ENCODE measurements around the gene UBE3B.

The UBE3B gene

GRCh38 chr12:109567967-109568366 lies 90.5 kb downstream of the UBE3B start:
- ATAC-seq: no peak

GRCh38 chr12:109568486-109568885 lies 91.1 kb downstream of the UBE3B start:
- ATAC-seq: no peak
- TF ChIP-seq ISL1 (CRISPR knock-in tag; IDR thresholded peaks at IDR 0.05): no peak
- TF ChIP-seq SNAI2 (CRISPR knock-in tag; IDR thresholded peaks at IDR 0.05): no peak
- TF ChIP-seq TCF4 (CRISPR knock-in tag; IDR thresholded peaks at IDR 0.05; ENCODE audit: borderline replicate concordance): no peak
- no peak for TF ChIP-seq GLIS3 (CRISPR knock-in tag; IDR thresholded peaks at IDR 0.05)
- TF ChIP-seq PPARA (CRISPR knock-in tag; IDR thresholded peaks at IDR 0.05; ENCODE audit: borderline replicate concordance): no peak
- no peak for TF ChIP-seq CSRNP3 (CRISPR knock-in tag; IDR thresholded peaks at IDR 0.05)
- TF ChIP-seq CSDC2 (CRISPR knock-in tag; IDR thresholded peaks at IDR 0.05): no peak
- no peak for TF ChIP-seq PATZ1 (CRISPR knock-in tag; IDR thresholded peaks at IDR 0.05; ENCODE audit: borderline replicate concordance)
- TF ChIP-seq RARB (CRISPR knock-in tag; IDR thresholded peaks at IDR 0.05): no peak
- TF ChIP-seq TOX (CRISPR knock-in tag; IDR thresholded peaks at IDR 0.05; ENCODE audit: borderline replicate concordance): no peak

More at GRCh38 chr12:109567967-109568366, 90.5 kb downstream of the UBE3B start:
- no peak for TF ChIP-seq CREB5 (CRISPR knock-in tag; IDR thresholded peaks at IDR 0.05; ENCODE audit: low read depth)
- no peak for TF ChIP-seq CSDC2 (CRISPR knock-in tag; IDR thresholded peaks at IDR 0.05)
- TF ChIP-seq ARNTL (CRISPR knock-in tag; IDR thresholded peaks at IDR 0.05; ENCODE audit: borderline replicate concordance, low read depth): no peak
- TF ChIP-seq ISL1 (CRISPR knock-in tag; IDR thresholded peaks at IDR 0.05): no peak
- TF ChIP-seq BACH2 (CRISPR knock-in tag; IDR thresholded peaks at IDR 0.05; ENCODE audit: borderline replicate concordance): no peak
- no peak for TF ChIP-seq ZFP3 (CRISPR knock-in tag; IDR thresholded peaks at IDR 0.05)
- no peak for TF ChIP-seq TOX (CRISPR knock-in tag; IDR thresholded peaks at IDR 0.05; ENCODE audit: borderline replicate concordance)
- no peak for TF ChIP-seq SNAI2 (CRISPR knock-in tag; IDR thresholded peaks at IDR 0.05)
- TF ChIP-seq PATZ1 (CRISPR knock-in tag; IDR thresholded peaks at IDR 0.05; ENCODE audit: borderline replicate concordance): no peak
- no peak for TF ChIP-seq ZC3H10 (CRISPR knock-in tag; IDR thresholded peaks at IDR 0.05)
- no peak for TF ChIP-seq CSRNP3 (CRISPR knock-in tag; IDR thresholded peaks at IDR 0.05)
- no peak for TF ChIP-seq ZNF565 (CRISPR knock-in tag; conservative IDR thresholded peaks at IDR 0.05; ENCODE audit: low read depth)
- no peak for TF ChIP-seq POU6F1 (CRISPR knock-in tag; IDR thresholded peaks at IDR 0.05; ENCODE audit: borderline replicate concordance, low read depth)
- no peak for TF ChIP-seq TSHZ2 (CRISPR knock-in tag; IDR thresholded peaks at IDR 0.05)

Data from SK-N-SH treated with all-trans-retinoic acid at 6 μM for 48 hours (cell line).